Caco-2 (cell line): ENCODE measurements around the gene NR2C2. TPM values are rescaled to one million over a fixed set of nuclear protein-coding genes. Genes with fewer than 3 reads are reported as not detected.

ENCODE experiments used
- Bru-seq: library from RNA; stranded (reverse); fragments of 400-500 nt; gene quantifications from one replicate; lab custom pipeline; 2021; lab: Mats Ljungman, UMichigan
- BruChase-seq, 2 experiments: library from RNA; stranded (reverse); fragments of 400-500 nt; gene quantifications; one replicate each; lab custom pipeline; 2021; lab: Mats Ljungman, UMichigan
- BruUV-seq: library from RNA; stranded (reverse); fragments of 400-500 nt; replicated peaks from 2 replicates; lab custom pipeline; 2021; lab: Mats Ljungman, UMichigan
- CTCF ChIA-PET: fragments of 300-600 bp; sonication (Branson Sonifier 250); formaldehyde crosslinking; loops from one replicate; lab custom pipeline; 2022; ENCODE audit warnings: antibody characterized with exemption; lab: Charles Lee
- POLR2A ChIA-PET: fragments of 300-600 bp; sonication (Branson Sonifier 250); formaldehyde crosslinking; loops from one replicate; lab custom pipeline; 2022; ENCODE audit warnings: antibody characterized with exemption; lab: Charles Lee
- DNase-seq, 2 experiments: peaks; one replicate each; pipeline versions ENCODE4 v3.0.0 to v3.0.0-alpha.2; 2020 to 2022
- H3K27me3 ChIP-seq: replicated peaks from 2 replicates; pipeline ENCODE4 v1.6.0; 2011; ENCODE audit warnings: low read length; ENCODE audit not compliant: control insufficient read depth, insufficient read depth
- H3K36me3 ChIP-seq: 2 replicates; pipeline ENCODE4 v1.5.1; 2011; ENCODE audit warnings: low read length; ENCODE audit not compliant: control insufficient read depth, insufficient read depth
- H3K4me1 ChIP-seq: fragments of 250-450 bp; sonication (Bioruptor Pico); 2 replicates; pipeline ENCODE4 v1.5.1; 2020; ENCODE audit warnings: mild to moderate bottlenecking
- H3K4me3 ChIP-seq: 2 replicates; pipeline ENCODE4 v1.5.1; 2011; ENCODE audit warnings: low read depth, mild to moderate bottlenecking, control low read depth, low read length
- H3K9me3 ChIP-seq: fragments of 250-450 bp; sonication (Bioruptor Pico); 2 replicates; pipeline ENCODE4 v1.5.1; 2020; ENCODE audit warnings: mild to moderate bottlenecking, moderate library complexity
- H3K27ac Mint-ChIP-seq: one replicate; pipeline ENCODE4 v1.8.0; 2022; ENCODE audit warnings: mixed read lengths; ENCODE audit not compliant: unreplicated experiment
- H3K27me3 Mint-ChIP-seq: one replicate; pipeline ENCODE4 v1.8.0; 2022; ENCODE audit warnings: mixed read lengths; ENCODE audit not compliant: insufficient read depth, unreplicated experiment
- H3K36me3 Mint-ChIP-seq: one replicate; pipeline ENCODE4 v1.8.0; 2022; ENCODE audit warnings: mild to moderate bottlenecking, mixed read lengths; ENCODE audit not compliant: insufficient read depth, unreplicated experiment
- H3K4me1 Mint-ChIP-seq: one replicate; pipeline ENCODE4 v1.8.0; 2022; ENCODE audit warnings: low read depth, mixed read lengths; ENCODE audit not compliant: unreplicated experiment
- H3K4me3 Mint-ChIP-seq: one replicate; pipeline ENCODE4 v1.8.0; 2022; ENCODE audit warnings: mild to moderate bottlenecking, moderate library complexity, mixed read lengths; ENCODE audit not compliant: unreplicated experiment
- H3K9me3 Mint-ChIP-seq: one replicate; pipeline ENCODE4 v1.8.0; 2022; ENCODE audit warnings: mixed read lengths; ENCODE audit not compliant: unreplicated experiment
- CTCF ChIP-seq, 2 experiments: fragments of 200-600 bp in 1 of 2; IDR thresholded peaks; 1 replicate in 1 of 2; 2 replicates in 1 of 2; pipeline versions ENCODE4 v1.5.1 to v1.8.0; 2011 to 2022; ENCODE audit warnings: antibody characterized with exemption in 1 of 2, control low read depth in 1 of 2, inconsistent platforms in 1 of 2, low read depth in 1 of 2, low read length in 1 of 2, mild to moderate bottlenecking in 1 of 2, moderate library complexity in 1 of 2; ENCODE audit not compliant: insufficient read depth in 1 of 2, severe bottlenecking in 1 of 2, unreplicated experiment in 1 of 2
- intact Hi-C: fragments of 100-400 bp; cut with micrococcal nuclease; formaldehyde crosslinking; loops from one replicate; pipeline ENCODE4 v1.10.0; 2022; ENCODE audit not compliant: unreplicated experiment
- long read RNA-seq: library from polyadenylated mRNA; stranded (forward); transcript quantifications from one replicate; pipeline ENCODE4 v2.0.0, GENCODE V29; 2022
- total RNA-seq: library from RNA; stranded (reverse); gene quantifications from 2 replicates; pipeline ENCODE4 v1.2.3, GENCODE V29; 2022

Gene NR2C2
- total RNA-seq (37.0 and 37.4 TPM in 2 replicates), Bru-seq, nascent RNA (percentile 82 among the genes with signal in this experiment), BruChase-seq, experiment 1, labeled RNA remaining after a 2-hour chase (percentile 82 among the genes with signal in this experiment), BruChase-seq, experiment 2, labeled RNA remaining after a 6-hour chase (percentile 76 among the genes with signal in this experiment)
- long read RNA-seq, partial matches to known transcripts = 1 of 3 reads
- long read RNA-seq, other reads (novel, unspliced or antisense) = 1 of 3 reads

GRCh38 chr3:14947100-14947885 lies at the start of gene NR2C2:
Gene NR2C2, plus strand, starts transcription at chr3:14947583. Its CDS starts 56,332 bp downstream, at chr3:15003915.
- H3K9me3 ChIP-seq = no peaks in the 10 kb centered on the region
- CTCF ChIA-PET = interaction anchor here (0.9 kb wide), 1 partner anchor 166 kb away, joined by 3 read pairs; no protein-coding TSS in a partner anchor
- Mint-ChIP-seq H3K36me3 (peaks cover 26% of the 10 kb centered on the region), H3K4me1 (peaks cover 8% of the 10 kb centered on the region), H3K27me3 (no peaks in the 10 kb centered on the region), H3K27ac (peak within 1 kb of the TSS; percentile 100), H3K9me3 (no peaks in the 10 kb centered on the region), H3K4me3 (peak within 1 kb of the TSS; percentile 97)
- intact Hi-C loops = loop anchor here (10.0 kb wide), 1 partner anchor 258 kb away; the partner anchor contains the start of gene CAPN7
- no peaks in the 10 kb centered on the region for H3K36me3 ChIP-seq
- TF ChIP-seq CTCF (IDR thresholded peaks at IDR 0.05; ENCODE audit: insufficient read depth in 1 of 2, low read depth in 1 of 2, low read length in 1 of 2, severe bottlenecking in 1 of 2, unreplicated experiment in 1 of 2) = no peak
- peak within 1 kb of the TSS; percentile 80 for H3K4me3 ChIP-seq
- no peaks in the 10 kb centered on the region for H3K4me1 ChIP-seq
- H3K27me3 ChIP-seq = no peaks in the 10 kb centered on the region
- no TSS peak for BruUV-seq
- POLR2A ChIA-PET = no interaction called here
- peak; percentile 81 to 89 for DNase-seq

GRCh38 chr3:14898929-14899328 lies 48.5 kb upstream of the NR2C2 start:
- Histone ChIP-seq H3K4me3 (no peak overlapping the region), H3K36me3 (no peaks in the 10 kb centered on the region), H3K9me3 (no peaks in the 10 kb centered on the region), H3K4me1 (no peaks in the 10 kb centered on the region), H3K27me3 (no peaks in the 10 kb centered on the region; the same call in 1 of the 2 replicates)
- no peak overlapping the region for H3K27ac Mint-ChIP-seq
- H3K36me3 Mint-ChIP-seq = no peaks in the 10 kb centered on the region
- no peak overlapping the region for H3K4me3 Mint-ChIP-seq
- peaks cover 7% of the 10 kb centered on the region for H3K27me3 Mint-ChIP-seq
- H3K9me3 Mint-ChIP-seq = no peaks in the 10 kb centered on the region
- POLR2A ChIA-PET = no interaction called here
- DNase-seq = no peak
- no peak for TF ChIP-seq CTCF (IDR thresholded peaks at IDR 0.05; ENCODE audit: insufficient read depth in 1 of 2, low read depth in 1 of 2, low read length in 1 of 2, severe bottlenecking in 1 of 2, unreplicated experiment in 1 of 2)
- BruUV-seq = no TSS peak
- CTCF ChIA-PET = no interaction called here
- intact Hi-C loops = no loop called here
- H3K4me1 Mint-ChIP-seq = no peaks in the 10 kb centered on the region

GRCh38 chr3:14899993-14900618 lies 47.3 kb upstream of the NR2C2 start:
- H3K9me3 ChIP-seq = peaks cover 1% of the 10 kb centered on the region; the same call in 1 of the 2 replicates
- no peaks in the 10 kb centered on the region for H3K4me1 Mint-ChIP-seq
- no peak for TF ChIP-seq CTCF (IDR thresholded peaks at IDR 0.05; ENCODE audit: insufficient read depth in 1 of 2, low read depth in 1 of 2, low read length in 1 of 2, severe bottlenecking in 1 of 2, unreplicated experiment in 1 of 2)
- ChIA-PET POLR2A (no interaction called here), CTCF (interaction anchor here (0.8 kb wide), 1 partner anchor 226 kb away, joined by 3 read pairs; no protein-coding TSS in a partner anchor)
- no peaks in the 10 kb centered on the region; the same call in 1 of the 2 replicates for H3K27me3 ChIP-seq
- peaks cover 5% of the 10 kb centered on the region for H3K9me3 Mint-ChIP-seq
- H3K27me3 Mint-ChIP-seq = peaks cover 7% of the 10 kb centered on the region
- DNase-seq = no peak
- no TSS peak for BruUV-seq
- H3K36me3 ChIP-seq = no peaks in the 10 kb centered on the region
- intact Hi-C loops = no loop called here
- H3K36me3 Mint-ChIP-seq = no peaks in the 10 kb centered on the region
- no peak overlapping the region for H3K4me3 ChIP-seq
- no peak overlapping the region for H3K27ac Mint-ChIP-seq
- H3K4me3 Mint-ChIP-seq = no peak overlapping the region
- no peaks in the 10 kb centered on the region for H3K4me1 ChIP-seq
